Measurements from ENCODE around the gene TOM1L2.

DNA sequence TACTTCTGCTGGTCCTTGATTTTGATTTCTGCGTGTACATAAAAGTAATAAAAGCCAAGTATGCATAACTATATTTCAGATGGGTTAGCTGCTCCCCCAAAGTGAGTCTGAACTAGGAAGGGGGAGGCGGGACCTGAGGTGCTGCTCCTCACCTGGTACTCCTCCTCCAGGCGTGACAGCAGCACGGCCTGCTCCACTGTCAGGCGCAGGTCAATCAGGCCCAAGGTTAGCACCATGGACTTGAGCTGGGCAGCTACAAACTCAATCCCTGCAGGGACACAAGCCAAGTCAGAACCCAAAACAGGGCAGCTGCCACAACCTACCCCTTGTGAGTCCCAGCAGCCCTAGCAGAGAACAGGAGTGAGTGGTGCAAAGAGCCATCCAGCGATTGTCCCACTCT, 48.8 kb upstream of the TOM1L2 start:
- TF ChIP-seq EZH2 (IDR thresholded peaks at IDR 0.05; ENCODE audit: insufficient read depth, poor library complexity, severe bottlenecking) (no peak), EZH2phosphoT487 (IDR thresholded peaks at IDR 0.05; ENCODE audit: insufficient read depth, low read depth) (no peak)
